Nephron progenitor cell (in vitro differentiated cells): ENCODE measurements around the gene GBX1.

Experiments
- DNase-seq: peaks from one replicate; pipeline ENCODE4 v3.0.0; 2021
- H3K27ac Mint-ChIP-seq: 2 replicates; pipeline ENCODE4 v1.8.0; 2021; ENCODE audit warnings: mild to moderate bottlenecking, moderate library complexity, mixed read lengths
- H3K27me3 Mint-ChIP-seq: 2 replicates; pipeline ENCODE4 v1.8.0; 2021; ENCODE audit warnings: mild to moderate bottlenecking, low read depth, mixed read lengths; ENCODE audit not compliant: poor library complexity
- H3K36me3 Mint-ChIP-seq: 2 replicates; pipeline ENCODE4 v1.8.0; 2021; ENCODE audit warnings: low read depth, mixed read lengths
- H3K4me1 Mint-ChIP-seq: 2 replicates; pipeline ENCODE4 v1.8.0; 2021; ENCODE audit warnings: mixed read lengths
- H3K4me3 Mint-ChIP-seq: 2 replicates; pipeline ENCODE4 v1.8.0; 2021; ENCODE audit warnings: mild to moderate bottlenecking, moderate library complexity, mixed read lengths
- H3K9me3 Mint-ChIP-seq: 2 replicates; pipeline ENCODE4 v1.8.0; 2021; ENCODE audit warnings: mild to moderate bottlenecking, moderate library complexity, mixed read lengths
- CTCF ChIP-seq: fragments of 200-600 bp; sonication (generic); IDR thresholded peaks from 2 replicates; pipeline ENCODE4 v1.5.0; 2021; ENCODE audit warnings: antibody characterized with exemption

Gene GBX1

GRCh38 chr7:151124481-151124880 lies 43.0 kb downstream of the GBX1 start:
- peaks cover 48% of the 10 kb centered on the region for H3K27me3 Mint-ChIP-seq
- peak overlapping the region; percentile 34 for H3K4me3 Mint-ChIP-seq
- no peak overlapping the region for H3K27ac Mint-ChIP-seq
- TF ChIP-seq CTCF: no peak
- H3K9me3 Mint-ChIP-seq: no peaks in the 10 kb centered on the region
- peaks cover 52% of the 10 kb centered on the region for H3K36me3 Mint-ChIP-seq
- no peak for DNase-seq
- H3K4me1 Mint-ChIP-seq: peaks cover 41% of the 10 kb centered on the region

GRCh38 chr7:151123822-151124464 lies 43.6 kb downstream of the GBX1 start:
- Mint-ChIP-seq H3K27ac (no peak overlapping the region), H3K9me3 (no peaks in the 10 kb centered on the region), H3K4me1 (peaks cover 41% of the 10 kb centered on the region), H3K36me3 (peaks cover 58% of the 10 kb centered on the region), H3K4me3 (no peak overlapping the region), H3K27me3 (peaks cover 48% of the 10 kb centered on the region)
- peak; percentile 92 for DNase-seq
- TF ChIP-seq CTCF: peak; percentile 97

- Mint-ChIP-seq H3K27me3 (peaks cover 47% of the 10 kb centered on the region), H3K4me1 (peaks cover 36% of the 10 kb centered on the region), H3K27ac (no peak overlapping the region), H3K36me3 (peaks cover 58% of the 10 kb centered on the region), H3K9me3 (no peaks in the 10 kb centered on the region), H3K4me3 (no peak overlapping the region)
- no peak for DNase-seq
- no peak for TF ChIP-seq CTCF
These were observed 44.2 kb downstream of the GBX1 start for GRCh38 chr7:151123158-151123821.

- no peak for TF ChIP-seq CTCF
- Mint-ChIP-seq H3K36me3 (peaks cover 53% of the 10 kb centered on the region), H3K27me3 (peaks cover 43% of the 10 kb centered on the region), H3K4me1 (peaks cover 31% of the 10 kb centered on the region), H3K27ac (no peak overlapping the region), H3K4me3 (no peak overlapping the region), H3K9me3 (no peaks in the 10 kb centered on the region)
- no peak for DNase-seq
These were observed 44.7 kb downstream of the GBX1 start for GRCh38 chr7:151122796-151123157.

- no peak overlapping the region for H3K4me3 Mint-ChIP-seq
- H3K9me3 Mint-ChIP-seq: no peaks in the 10 kb centered on the region
These were observed 45.2 kb downstream of the GBX1 start for GRCh38 chr7:151122276-151122675.

More at GRCh38 chr7:151122276-151122675, 45.2 kb downstream of the GBX1 start:
- Mint-ChIP-seq H3K27ac (no peak overlapping the region), H3K36me3 (peaks cover 48% of the 10 kb centered on the region), H3K4me1 (peaks cover 26% of the 10 kb centered on the region), H3K27me3 (peaks cover 42% of the 10 kb centered on the region)
- DNase-seq: peak; percentile 51
- no peak for TF ChIP-seq CTCF
